A549 (cell line): ENCODE results near the gene NKX6-2. TPM values are rescaled to one million over a fixed set of nuclear protein-coding genes. Genes with fewer than 3 reads are reported as not detected.

ENCODE experiments used
- ATAC-seq, 2 experiments: fragments of 200-7000 bp in 1 of 2; fragments of >200 bp in 1 of 2; cut with Nextera tagmentation in 1 of 2; cut with Tn5 transposase in 1 of 2; 3 replicates each; pipeline versions ENCODE4 v1.8.0 to v1.9.1; 2018 to 2020; ENCODE audit warnings: mild to moderate bottlenecking in 1 of 2, moderate library complexity in 1 of 2
- CTCF ChIA-PET: fragments of 300-600 bp; sonication (Branson Sonifier 250); formaldehyde crosslinking; extraction: SDS; loops from one replicate; lab custom pipeline; 2021; ENCODE audit warnings: antibody characterized with exemption, inconsistent platforms; lab: Yijun Ruan, JAX
- POLR2A ChIA-PET: fragments of 350-600 bp; formaldehyde crosslinking; extraction: SDS; loops from one replicate; lab custom pipeline; 2021; ENCODE audit warnings: antibody characterized with exemption, inconsistent platforms; lab: Yijun Ruan, JAX
- DNase-seq, 2 experiments: peaks; one replicate each; pipeline versions ENCODE4 v3.0.0 to v3.0.0-alpha.2; 2011 to 2016; ENCODE audit warnings: low read depth in 1 of 2, low spot score in 1 of 2
- FAIRE-seq: peaks from 2 replicates; lab custom pipeline; 2011; peaks lifted over from hg19 to GRCh38; lab: Jason Lieb, UNC
- H3K27ac ChIP-seq, 2 experiments: fragments of >200 bp; sonication (Bioruptor Twin); formaldehyde crosslinking; 3 replicates each; pipeline ENCODE4 v1.5.1; 2016 to 2017
- H3K4me1 ChIP-seq: fragments of >200 bp; sonication (Bioruptor Twin); formaldehyde crosslinking; 3 replicates; pipeline ENCODE4 v1.6.1; 2016
- H3K4me2 ChIP-seq: fragments of >200 bp; sonication (Bioruptor Twin); formaldehyde crosslinking; 3 replicates; pipeline ENCODE4 v1.6.1; 2016
- H3K4me3 ChIP-seq: fragments of >200 bp; sonication (Bioruptor Twin); formaldehyde crosslinking; 3 replicates; pipeline ENCODE4 v1.5.1; 2016
- H3K9me3 ChIP-seq: fragments of >200 bp; sonication (Bioruptor Twin); formaldehyde crosslinking; 3 replicates; pipeline ENCODE4 v1.6.1; 2016
- BHLHE40 ChIP-seq: IDR thresholded peaks from 2 replicates; pipeline ENCODE4 v1.6.1; 2012; ENCODE audit warnings: low read depth, low read length, inconsistent platforms
- CEBPB ChIP-seq, 2 experiments: fragments of >200 bp in 1 of 2; sonication (Bioruptor Twin) in 1 of 2; formaldehyde crosslinking in 1 of 2; IDR thresholded peaks; 2 replicates each; pipeline ENCODE4 v1.6.1; 2012 to 2016
- CHD2 ChIP-seq: fragments of 150-350 bp; IDR thresholded peaks from 2 replicates; pipeline ENCODE4 v1.6.1; 2014; ENCODE audit warnings: low read length; ENCODE audit not compliant: partially characterized antibody
- CTCF ChIP-seq: fragments of >200 bp; sonication (Bioruptor Twin); formaldehyde crosslinking; IDR thresholded peaks from 3 replicates; pipeline ENCODE4 v1.5.1; 2016
- EHMT2 ChIP-seq: fragments of 200-600 bp; sonication (generic); IDR thresholded peaks from 2 replicates; pipeline ENCODE4 v1.6.1; 2016; ENCODE audit warnings: antibody characterized with exemption, low read depth, mild to moderate bottlenecking, moderate library complexity
- FOXS1 ChIP-seq: fragments of 250-450 bp; sonication (Bioruptor Pico); IDR thresholded peaks from 2 replicates; pipeline ENCODE4 v1.5.0; 2020; ENCODE audit warnings: mild to moderate bottlenecking, moderate library complexity
- HDAC2 ChIP-seq: fragments of 200-600 bp; sonication (generic); IDR thresholded peaks from 2 replicates; pipeline ENCODE4 v1.6.1; 2016
- HEYL ChIP-seq: fragments of 250-450 bp; sonication (Bioruptor Pico); IDR thresholded peaks from 2 replicates; pipeline ENCODE4 v1.8.0; 2021; ENCODE audit warnings: mild to moderate bottlenecking, moderate library complexity
- HMGXB4 ChIP-seq: fragments of 250-450 bp; sonication (Bioruptor Pico); IDR thresholded peaks from 2 replicates; pipeline ENCODE4 v1.5.0; 2021; ENCODE audit warnings: mild to moderate bottlenecking, moderate library complexity, borderline replicate concordance
- HOXB13 ChIP-seq: fragments of 250-450 bp; sonication (Bioruptor Pico); IDR thresholded peaks from 2 replicates; pipeline ENCODE4 v1.5.0; 2020; ENCODE audit warnings: low read depth, mild to moderate bottlenecking, moderate library complexity
- KDM1A ChIP-seq: fragments of 200-600 bp; sonication (generic); IDR thresholded peaks from 2 replicates; pipeline ENCODE4 v1.6.1; 2016; ENCODE audit warnings: low read depth, mild to moderate bottlenecking
- KDM5A ChIP-seq: fragments of 200-600 bp; sonication (generic); IDR thresholded peaks from 2 replicates; pipeline ENCODE4 v1.6.1; 2016; ENCODE audit warnings: antibody characterized with exemption, mild to moderate bottlenecking
- MAX ChIP-seq: IDR thresholded peaks from 2 replicates; pipeline ENCODE4 v1.6.1; 2012
- MYC ChIP-seq: IDR thresholded peaks from 2 replicates; pipeline ENCODE4 v1.6.1; 2012; ENCODE audit warnings: mild to moderate bottlenecking, inconsistent platforms, low read length, improper control_type of control experiment, borderline replicate concordance
- NFE2L2 ChIP-seq: fragments of 150-350 bp; conservative IDR thresholded peaks from 2 replicates; pipeline ENCODE4 v1.6.1; 2014; ENCODE audit warnings: low read length
- POLR2AphosphoS2 ChIP-seq: conservative IDR thresholded peaks from 2 replicates; pipeline ENCODE4 v1.6.1; 2012; ENCODE audit warnings: low read length, improper control_type of control experiment, inconsistent platforms
- RAD21 ChIP-seq, 2 experiments: fragments of >200 bp in 1 of 2; sonication (Bioruptor Twin) in 1 of 2; formaldehyde crosslinking in 1 of 2; IDR thresholded peaks in 1 of 2; conservative IDR thresholded peaks in 1 of 2; 2 replicates in 1 of 2; 3 replicates in 1 of 2; pipeline ENCODE4 v1.6.1; 2012 to 2018; ENCODE audit warnings: inconsistent platforms in 1 of 2
- RCOR1 ChIP-seq: fragments of 150-350 bp; IDR thresholded peaks from 2 replicates; pipeline ENCODE4 v1.6.1; 2014; ENCODE audit warnings: antibody characterized with exemption, low read length, low read depth
- RFX5 ChIP-seq: fragments of 450-650 bp; IDR thresholded peaks from 2 replicates; pipeline ENCODE4 v1.7.1; 2014; ENCODE audit warnings: antibody characterized with exemption, mild to moderate bottlenecking, moderate library complexity
- SMC3 ChIP-seq: fragments of >200 bp; sonication (Bioruptor Twin); formaldehyde crosslinking; IDR thresholded peaks from 3 replicates; pipeline ENCODE4 v1.6.1; 2018; ENCODE audit warnings: inconsistent platforms
- SREBF2 ChIP-seq: fragments of 450-650 bp; IDR thresholded peaks from 2 replicates; pipeline ENCODE4 v1.6.1; 2014; ENCODE audit warnings: mild to moderate bottlenecking, moderate library complexity
- TFCP2L1 ChIP-seq: fragments of 250-450 bp; sonication (Bioruptor Pico); IDR thresholded peaks from 2 replicates; pipeline ENCODE4 v1.5.0; 2021; ENCODE audit warnings: mild to moderate bottlenecking
- ZC3H11A ChIP-seq: fragments of 450-650 bp; IDR thresholded peaks from 2 replicates; pipeline ENCODE4 v1.6.1; 2014; ENCODE audit warnings: antibody characterized with exemption, mild to moderate bottlenecking
- ZNF302 ChIP-seq: fragments of 250-450 bp; sonication (Bioruptor Pico); IDR thresholded peaks from 2 replicates; pipeline ENCODE4 v1.9.0; 2021; ENCODE audit warnings: inconsistent platforms, mild to moderate bottlenecking, moderate library complexity
- WGBS: methylation state at CpG from one replicate; pipeline ENCODE4 v1.1.6; 2017; ENCODE audit errors: missing lambda C conversion rate; 5-methylcytosine and 5-hydroxymethylcytosine counted together
- polyA plus RNA-seq, 4 experiments: library from polyadenylated mRNA; depleted of rRNA in 3 of 4; stranded (reverse); fragments of >200 nt; fragmentation: RNase III in 1 of 4; extraction: RNeasy Plus Mini Kit Qiagen cat#74134 plus additional on column Dnase treatment in 1 of 4; gene quantifications; 2 replicates in 3 of 4; 3 replicates in 1 of 4; pipeline ENCODE4 v1.2.3, GENCODE V29; 2011 to 2017

Gene NKX6-2
- polyA plus RNA-seq, 2 of the 4 experiments (the other 2 are of a cell fraction) = not detected

- Histone ChIP-seq H3K4me3 (no peak overlapping the region), H3K4me1 (peaks cover 5% of the 10 kb centered on the region; the same call in 1 of the 3 replicates), H3K27ac (no peak overlapping the region), H3K4me2 (no peak overlapping the region), H3K9me3 (no peaks in the 10 kb centered on the region)
- FAIRE-seq = no peak
- TF ChIP-seq FOXS1 (CRISPR knock-in tag) = no peak
- no peak for TF ChIP-seq TFCP2L1
- no peak for TF ChIP-seq ZC3H11A
- no peak for TF ChIP-seq POLR2AphosphoS2
- no peak for TF ChIP-seq RCOR1
- TF ChIP-seq HMGXB4 (CRISPR knock-in tag) = no peak
- TF ChIP-seq HDAC2 = no peak
- POLR2A ChIA-PET = no interaction called here
- DNase-seq = no peak
- CTCF ChIA-PET = interaction anchor here (1.0 to 1.8 kb wide), 3 partner anchors 9 to 143 kb away, joined by 3 to 7 read pairs (median 5); no protein-coding TSS in a partner anchor
- WGBS = 75% methylated on average over 20 of the region's 21 CpGs
- ATAC-seq = no peak
These were observed 10.9 kb upstream of the NKX6-2 start for GRCh38 chr10:132796846-132797245.

- POLR2A ChIA-PET = no interaction called here
- Histone ChIP-seq H3K27ac (peak overlapping the region in 1 of 2 experiments; percentile 29; a peak in 2 of 6 replicates), H3K4me2 (peak overlapping the region; percentile 69), H3K4me3 (no peak overlapping the region), H3K4me1 (peaks cover 5% of the 10 kb centered on the region; the same call in 1 of the 3 replicates), H3K9me3 (no peaks in the 10 kb centered on the region)
- WGBS = 36% methylated on average over 27 of the region's 57 CpGs
- peak; percentile 32 to 74; a peak in 4 of 6 replicates for ATAC-seq
- no peak for FAIRE-seq
- DNase-seq = peak in 1 of 2 experiments; percentile 36
- TF ChIP-seq HOXB13 (CRISPR knock-in tag) = no peak
- TF ChIP-seq KDM5A = no peak
- peak; percentile 35; the same call in 2 of the 3 replicates for TF ChIP-seq CTCF
- TF ChIP-seq MAX = 0 out of 2 replicates have a peak, but pooled peaks have one; percentile 28
- peak; percentile 48 for TF ChIP-seq SMC3
- TF ChIP-seq BHLHE40 = no peak
- no peak for TF ChIP-seq CEBPB (IDR thresholded peaks at IDR 0.05)
- no peak for TF ChIP-seq RFX5
- TF ChIP-seq NFE2L2 = no peak
- no peak for TF ChIP-seq KDM1A
- no peak for TF ChIP-seq CHD2
- TF ChIP-seq HEYL (CRISPR knock-in tag) = no peak
- TF ChIP-seq HMGXB4 (CRISPR knock-in tag) = no peak
- TF ChIP-seq RAD21 (conservative IDR thresholded peaks at IDR 0.05 in 1 of 2, IDR thresholded peaks at IDR 0.05 in 1 of 2) = peak in 1 of 2 experiments; percentile 26; a peak in 1 of 5 replicates
- no peak for TF ChIP-seq SREBF2
- TF ChIP-seq EHMT2 = no peak
- no peak for TF ChIP-seq ZNF302 (CRISPR knock-in tag)
- no peak for TF ChIP-seq MYC
- CTCF ChIA-PET = interaction anchor here (0.9 to 3.5 kb wide), 7 partner anchors 9 to 253 kb away, joined by 3 to 56 read pairs (median 4); no protein-coding TSS in a partner anchor
These were observed 8.2 kb upstream of the NKX6-2 start for GRCh38 chr10:132793871-132794849.
